NCI-H146 treated with DMSO at 0.1 percent for 48 hours (cell line): ENCODE data around the gene NRSN2.
A peak's percentile ranks its signal among the peaks of the same experiment; 100 is the strongest.

Experiments
- DNase-seq: peaks from one replicate; lab custom pipeline; 2025; ENCODE audit not compliant: unreplicated experiment; lab: John Stamatoyannopoulos, UW

Gene NRSN2, protein sequence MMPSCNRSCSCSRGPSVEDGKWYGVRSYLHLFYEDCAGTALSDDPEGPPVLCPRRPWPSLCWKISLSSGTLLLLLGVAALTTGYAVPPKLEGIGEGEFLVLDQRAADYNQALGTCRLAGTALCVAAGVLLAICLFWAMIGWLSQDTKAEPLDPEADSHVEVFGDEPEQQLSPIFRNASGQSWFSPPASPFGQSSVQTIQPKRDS

GRCh38 chr20:346640-347316, at the start of gene NRSN2:
NRSN2 (plus strand) TSS chr20:347111; CDS start chr20:349644, 2,533 bp downstream.
- DNase-seq: peak; percentile 61

- DNase-seq: peak; percentile 66
Observed at GRCh38 chr20:297925-298775, 48.8 kb upstream of the NRSN2 start.

GRCh38 chr20:298776-299391, 48.0 kb upstream of the NRSN2 start:
- DNase-seq: no peak

- DNase-seq: no peak
Observed at GRCh38 chr20:300345-300990, 46.4 kb upstream of the NRSN2 start.

DNA sequence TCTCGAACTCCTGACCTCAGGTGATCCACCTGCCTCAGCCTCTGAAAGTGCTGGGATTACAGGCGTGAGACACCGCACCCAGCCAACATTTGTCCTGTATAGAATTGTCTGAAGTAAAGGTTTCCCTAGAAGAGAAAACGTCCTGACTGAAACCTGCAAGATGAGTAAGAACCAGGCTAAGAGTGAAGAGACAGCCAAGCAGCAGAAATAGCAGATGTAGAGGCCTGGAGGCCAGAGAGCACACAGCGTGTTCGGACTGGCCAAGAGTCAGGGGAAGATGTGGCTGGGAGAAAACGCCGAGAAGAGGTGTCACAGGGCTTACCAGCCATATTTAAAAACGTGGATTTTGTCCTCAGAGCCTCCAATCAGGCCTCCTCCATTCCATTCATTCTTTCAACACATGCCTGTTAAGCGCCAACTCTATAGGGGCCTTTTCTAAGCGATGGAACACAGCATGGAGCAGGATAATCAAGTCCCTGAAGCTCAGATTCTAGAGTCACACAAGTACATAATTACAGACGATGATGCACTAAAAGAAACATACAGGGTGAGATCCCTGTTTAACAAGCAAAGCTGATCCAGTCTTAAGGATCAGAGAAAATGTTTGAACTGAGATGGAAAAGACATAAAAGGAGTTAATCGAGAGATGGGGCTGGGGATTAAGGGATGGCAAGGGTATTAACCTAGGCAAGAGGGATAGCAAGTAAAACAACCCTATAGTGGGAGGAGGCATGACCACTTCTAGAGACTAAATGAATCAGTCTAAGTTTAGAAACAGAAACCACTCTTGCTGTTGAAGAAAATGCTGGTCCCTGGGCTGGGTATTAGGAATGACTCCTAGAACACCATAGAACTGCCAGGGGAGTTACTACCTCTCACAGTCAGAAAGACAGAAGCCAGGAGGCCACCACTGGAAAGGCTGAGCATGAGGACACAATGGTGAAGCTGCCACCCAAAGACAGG, 44.7 kb upstream of the NRSN2 start:
- DNase-seq: no peak

GRCh38 chr20:305745-306144, 41.2 kb upstream of the NRSN2 start:
- DNase-seq: no peak

DNA sequence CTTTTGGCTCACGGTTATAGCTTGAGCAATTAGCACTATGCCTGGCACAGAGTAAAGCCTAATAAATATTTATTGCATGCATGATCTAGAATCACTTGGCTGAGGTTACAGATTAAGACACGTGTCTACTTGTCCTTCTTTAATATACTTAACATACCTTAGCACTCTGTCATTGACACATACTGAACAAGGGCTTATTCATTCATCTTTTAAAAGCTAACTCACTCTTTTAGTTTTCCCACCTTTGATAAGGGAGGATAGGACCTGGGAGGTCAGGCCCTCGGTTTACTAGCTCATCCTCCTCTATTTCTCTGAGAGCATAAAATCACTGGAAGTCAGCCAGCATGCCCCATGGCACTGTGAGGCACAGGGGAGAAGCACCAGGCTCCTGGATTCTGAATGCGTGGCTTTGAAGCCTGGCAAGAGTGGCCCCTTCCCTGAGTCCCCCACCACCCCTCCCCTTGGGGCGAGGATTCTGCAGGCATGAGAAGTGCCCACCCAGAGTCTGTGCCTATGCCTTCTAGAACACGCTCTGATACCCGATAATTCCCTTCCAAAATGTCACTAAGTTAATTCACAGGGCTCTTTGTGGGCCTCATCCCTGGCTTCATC, 38.4 kb upstream of the NRSN2 start:
- DNase-seq: no peak

DNA sequence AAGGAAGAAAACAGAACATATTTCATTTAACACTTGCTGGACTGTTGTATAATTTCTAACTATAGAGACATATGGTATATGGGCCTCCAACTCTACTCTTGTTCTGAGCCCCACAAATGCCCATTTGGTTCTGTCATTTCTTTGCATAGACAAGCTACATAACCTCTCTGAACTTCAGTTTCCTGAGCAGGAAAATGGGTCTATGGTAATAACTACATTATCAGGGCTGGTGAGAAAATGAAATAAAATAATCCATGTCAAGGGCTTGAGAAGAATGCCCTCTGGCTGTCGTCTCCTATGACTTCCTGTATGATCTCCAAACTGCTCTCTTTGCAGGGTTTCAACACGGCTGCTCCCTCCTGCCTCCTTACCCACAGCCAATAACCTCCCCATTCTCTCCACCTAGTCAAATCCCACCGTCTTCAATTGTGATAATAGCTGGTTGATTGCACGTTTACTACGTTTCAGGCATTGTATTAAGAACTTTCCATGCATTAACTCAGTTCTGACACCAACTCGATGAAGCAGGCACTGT, 37.5 kb upstream of the NRSN2 start:
- DNase-seq: peak; percentile 71

- peak; percentile 98 for DNase-seq
Observed at GRCh38 chr20:309841-310644, 36.9 kb upstream of the NRSN2 start.

GRCh38 chr20:310645-311044, 36.3 kb upstream of the NRSN2 start:
- DNase-seq: no peak

DNA sequence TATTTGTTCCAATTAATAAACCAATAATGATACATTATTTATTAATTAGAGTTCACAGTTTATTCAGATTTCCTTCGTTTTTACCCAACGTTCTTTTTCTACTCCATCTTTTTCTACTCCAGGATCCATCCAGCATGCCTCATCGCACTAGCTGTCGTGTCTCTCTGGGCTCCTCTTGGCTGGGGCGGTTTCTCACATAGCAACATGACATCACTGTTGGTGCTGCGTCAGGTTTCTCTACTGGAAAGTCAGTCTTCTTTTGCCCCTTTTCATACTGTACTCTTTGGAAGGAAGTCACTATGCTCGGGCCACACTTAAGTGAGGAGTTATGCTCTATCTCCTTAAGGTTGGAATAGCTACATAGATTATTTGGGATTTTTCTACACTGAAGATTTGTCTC, 35.3 kb upstream of the NRSN2 start:
- no peak for DNase-seq

GRCh38 chr20:312067-312466, 34.8 kb upstream of the NRSN2 start:
- no peak for DNase-seq

DNA sequence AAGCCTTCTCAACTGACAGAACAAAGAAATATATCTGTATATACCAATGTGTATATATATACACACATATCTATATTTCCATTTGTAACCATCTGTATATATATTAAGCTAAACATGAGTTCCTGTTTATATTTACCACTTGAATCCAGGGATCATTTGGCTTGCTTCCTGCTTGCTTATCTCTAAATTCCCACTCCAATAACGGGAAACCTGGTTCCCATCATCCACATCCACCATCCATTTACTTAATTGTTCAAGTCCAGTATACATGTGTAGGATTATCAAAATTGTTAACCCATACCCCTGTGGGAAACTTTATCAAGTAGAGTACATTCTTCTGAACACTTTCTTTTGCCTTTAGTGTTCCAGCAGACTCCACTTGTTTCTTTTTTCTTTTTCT, 34.0 kb upstream of the NRSN2 start:
- DNase-seq: no peak

GRCh38 chr20:313402-313801, 33.5 kb upstream of the NRSN2 start:
- DNase-seq: no peak

DNA sequence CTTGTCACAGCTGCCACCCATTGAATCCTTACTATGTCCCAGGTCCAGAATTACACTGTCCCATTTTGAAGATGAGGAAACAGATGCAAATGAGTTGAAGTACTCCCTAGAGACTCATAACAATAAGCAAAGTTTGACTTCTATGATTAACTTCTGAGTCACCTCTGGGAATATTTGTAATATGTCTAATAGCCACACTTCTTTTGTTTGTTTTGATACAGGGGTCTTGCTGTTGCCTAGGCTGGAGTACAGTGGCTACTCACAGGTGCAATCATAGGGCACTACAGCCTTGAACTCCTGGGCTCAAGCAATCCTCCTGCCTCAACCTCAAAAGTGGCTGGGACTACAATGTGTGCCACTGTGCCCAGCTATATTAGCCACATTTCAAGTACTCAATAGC, 33.0 kb upstream of the NRSN2 start:
- DNase-seq: no peak

DNA sequence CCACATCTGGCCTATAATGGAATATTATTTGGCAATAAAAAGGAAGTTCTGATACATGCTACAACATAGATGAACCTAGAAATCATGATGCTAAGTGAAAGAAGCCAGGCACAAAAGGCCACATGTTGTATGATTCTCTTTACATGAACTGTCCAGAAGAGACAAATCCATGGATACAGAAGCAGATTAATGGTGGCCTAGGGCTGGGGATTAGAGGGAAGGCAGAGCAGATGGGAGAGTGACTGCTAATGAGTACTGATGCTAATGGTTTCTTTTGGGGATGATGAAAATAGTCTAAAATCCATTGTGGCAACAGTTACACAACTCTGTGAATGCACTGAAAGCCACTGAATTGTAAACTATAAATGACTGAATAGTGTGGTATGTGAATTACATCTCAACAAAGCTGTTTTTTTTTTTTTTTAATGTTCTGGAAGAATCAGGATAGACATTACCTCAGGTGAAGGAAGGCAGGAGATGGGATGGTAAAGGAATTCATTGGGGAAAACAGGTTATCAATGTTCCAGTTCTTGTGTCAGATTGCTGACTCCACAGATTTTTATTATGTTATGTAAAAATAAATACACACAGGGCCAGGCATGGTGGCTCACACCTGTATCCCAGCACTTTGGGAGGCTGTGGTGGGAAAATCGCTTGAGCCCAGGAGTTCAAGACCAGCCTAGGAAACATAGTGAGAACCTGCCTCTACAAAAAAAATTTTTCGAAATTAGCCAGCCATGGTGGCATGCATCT, 30.4 kb upstream of the NRSN2 start:
- DNase-seq: no peak

GRCh38 chr20:324177-325044, 22.5 kb upstream of the NRSN2 start:
- peak; percentile 88 for DNase-seq
